GM19463 (cell line): ENCODE measurements around the gene CNBD2.
A peak's percentile ranks its signal among the peaks of the same experiment; 100 is the strongest.
"Not testable (repeated sequence)": the region's sequence is repeated elsewhere in the genome, so short reads cannot be mapped to it uniquely, and the experiment has no call there.

Experiments used
- ATAC-seq: cut with Tn5 transposase; IDR thresholded peaks from one replicate; pipeline ENCODE4 v1.9.1; 2021; ENCODE audit warnings: mild to moderate bottlenecking, moderate library complexity; ENCODE audit not compliant: unreplicated experiment

The CNBD2 gene

GRCh38 chr20:35967979-35968640 is at the start of gene CNBD2:
TSS of gene CNBD2 (plus strand) at chr20:35968590. CDS start at chr20:35968763, 173 bp downstream.
- no peak for ATAC-seq

- ATAC-seq: no peak
Observed at GRCh38 chr20:35920523-35920922, 47.9 kb upstream of the CNBD2 start.

- ATAC-seq: no peak
Observed at GRCh38 chr20:35929301-35929700, 39.1 kb upstream of the CNBD2 start.

GRCh38 chr20:35934050-35934449 is 34.3 kb upstream of the CNBD2 start:
- ATAC-seq: no peak

GRCh38 chr20:35939264-35939663 is 29.1 kb upstream of the CNBD2 start:
- ATAC-seq: no peak

- no peak for ATAC-seq
Observed at GRCh38 chr20:35941620-35942019, 26.8 kb upstream of the CNBD2 start.

- ATAC-seq: no peak
Observed at GRCh38 chr20:35942243-35942642, 26.1 kb upstream of the CNBD2 start.

- ATAC-seq: no peak
Observed at GRCh38 chr20:35947489-35947888, 20.9 kb upstream of the CNBD2 start.

- no peak for ATAC-seq
Observed at GRCh38 chr20:35947907-35948306, 20.5 kb upstream of the CNBD2 start.

- no peak for ATAC-seq
Observed at GRCh38 chr20:35950093-35950492, 18.3 kb upstream of the CNBD2 start.

- ATAC-seq: not testable (repeated sequence)
Observed at GRCh38 chr20:35952080-35952479, 16.3 kb upstream of the CNBD2 start.

- no peak for ATAC-seq
Observed at GRCh38 chr20:35952480-35953386, 15.7 kb upstream of the CNBD2 start.

GRCh38 chr20:35953387-35954199 is 14.8 kb upstream of the CNBD2 start:
- ATAC-seq: peak; percentile 12

GRCh38 chr20:35954200-35954906 is 14.0 kb upstream of the CNBD2 start, which contains the start of gene SCAND1:
TSS of gene SCAND1 (minus strand) at chr20:35954502. CDS start at chr20:35954284, 218 bp downstream.
- ATAC-seq: peak; percentile 88

GRCh38 chr20:35954907-35955251 is 13.5 kb upstream of the CNBD2 start:
- no peak for ATAC-seq

GRCh38 chr20:35956616-35957015 is 11.8 kb upstream of the CNBD2 start:
- ATAC-seq: no peak

- ATAC-seq: not testable (repeated sequence)
Observed at GRCh38 chr20:35959291-35959690, 9.1 kb upstream of the CNBD2 start.

- no peak for ATAC-seq
Observed at GRCh38 chr20:35963878-35964277, 4.5 kb upstream of the CNBD2 start.

GRCh38 chr20:35968930-35969329 is 540 bp downstream of the CNBD2 start:
- ATAC-seq: no peak

GRCh38 chr20:35971981-35972380 is 3.6 kb downstream of the CNBD2 start:
- no peak for ATAC-seq

GRCh38 chr20:35972462-35972861 is 4.1 kb downstream of the CNBD2 start:
- ATAC-seq: no peak
